GM23338 (cell line): ENCODE data around the gene LURAP1L. TPM values are rescaled to one million over a fixed set of nuclear protein-coding genes. Genes with fewer than 3 reads are reported as not detected.

Experiments
- ATAC-seq: fragments of 200-7000 bp; cut with Tn5 transposase; 3 replicates; pipeline ENCODE4 v1.9.1; 2020
- DNase-seq: peaks from one replicate; pipeline ENCODE4 v3.0.0-alpha.2; 2015; ENCODE audit warnings: low spot score
- H2AFZ ChIP-seq: fragments of 200-600 bp; sonication (generic); 2 replicates; pipeline ENCODE4 v1.8.0; 2016; ENCODE audit warnings: antibody characterized with exemption, mild to moderate bottlenecking, moderate library complexity
- H3F3A ChIP-seq: fragments of 200-600 bp; sonication (generic); replicated peaks from 2 replicates; pipeline ENCODE4 v1.8.0; 2017; ENCODE audit warnings: antibody characterized with exemption, mixed run types, low read depth
- H3K27ac ChIP-seq: fragments of 200-600 bp; sonication (generic); 2 replicates; pipeline ENCODE4 v1.6.1; 2016; ENCODE audit warnings: low read depth
- H3K27me3 ChIP-seq: fragments of 200-600 bp; sonication (generic); 2 replicates; pipeline ENCODE4 v1.8.0; 2016; ENCODE audit warnings: mild to moderate bottlenecking, mixed run types, moderate library complexity; ENCODE audit not compliant: insufficient read depth
- H3K36me3 ChIP-seq: fragments of 200-600 bp; sonication (generic); 2 replicates; pipeline ENCODE4 v1.8.0; 2016; ENCODE audit warnings: mild to moderate bottlenecking; ENCODE audit not compliant: insufficient read depth
- H3K4me1 ChIP-seq: fragments of 200-600 bp; sonication (generic); 2 replicates; pipeline ENCODE4 v1.8.0; 2016; ENCODE audit warnings: mild to moderate bottlenecking, moderate library complexity; ENCODE audit not compliant: insufficient read depth
- H3K4me2 ChIP-seq: fragments of 200-600 bp; sonication (generic); 2 replicates; pipeline ENCODE4 v1.7.1; 2017; ENCODE audit warnings: mixed run types
- H3K4me3 ChIP-seq: fragments of 200-600 bp; sonication (generic); 2 replicates; pipeline ENCODE4 v1.6.1; 2016; ENCODE audit warnings: mixed run types
- H3K79me2 ChIP-seq: fragments of 200-600 bp; sonication (generic); replicated peaks from 2 replicates; pipeline ENCODE4 v1.8.0; 2017; ENCODE audit warnings: mild to moderate bottlenecking; ENCODE audit not compliant: insufficient read depth
- H3K9me2 ChIP-seq: fragments of 200-600 bp; sonication (generic); 2 replicates; pipeline ENCODE4 v1.8.0; 2017; ENCODE audit not compliant: insufficient read depth
- H4K20me1 ChIP-seq: fragments of 200-600 bp; sonication (generic); replicated peaks from 2 replicates; pipeline ENCODE4 v1.8.0; 2017; ENCODE audit warnings: mild to moderate bottlenecking; ENCODE audit not compliant: insufficient read depth
- H3K27ac Mint-ChIP-seq: 2 replicates; pipeline ENCODE4 v1.8.0; 2020; ENCODE audit warnings: inconsistent platforms, mild to moderate bottlenecking, moderate library complexity, mixed read lengths
- H3K27me3 Mint-ChIP-seq: 3 replicates; pipeline ENCODE4 v1.8.0; 2022; ENCODE audit warnings: low read depth, mild to moderate bottlenecking, moderate library complexity, mixed read lengths, inconsistent platforms; ENCODE audit not compliant: insufficient read depth, poor library complexity
- H3K36me3 Mint-ChIP-seq: 3 replicates; pipeline ENCODE4 v1.8.0; 2021; ENCODE audit warnings: low read depth, mild to moderate bottlenecking, inconsistent platforms, moderate library complexity, mixed read lengths
- H3K4me1 Mint-ChIP-seq: 3 replicates; pipeline ENCODE4 v1.8.0; 2020; ENCODE audit warnings: mild to moderate bottlenecking, inconsistent platforms, mixed read lengths
- H3K4me3 Mint-ChIP-seq: 3 replicates; pipeline ENCODE4 v1.8.0; 2021; ENCODE audit warnings: moderate library complexity, mild to moderate bottlenecking, inconsistent platforms, mixed read lengths
- H3K9me3 Mint-ChIP-seq: 3 replicates; pipeline ENCODE4 v1.8.0; 2020; ENCODE audit warnings: moderate library complexity, mild to moderate bottlenecking, inconsistent platforms, mixed read lengths
- CREB1 ChIP-seq: fragments of 250-450 bp; sonication (Bioruptor Pico); IDR thresholded peaks from 2 replicates; pipeline ENCODE4 v1.5.0; 2020; ENCODE audit warnings: low read depth, mild to moderate bottlenecking, moderate library complexity
- CTCF ChIP-seq, 2 experiments: fragments of 200-600 bp in 1 of 2; sonication (generic) in 1 of 2; conservative IDR thresholded peaks; 2 replicates each; pipeline versions ENCODE4 v1.5.1 to v1.6.1; 2016 to 2017; ENCODE audit warnings: antibody characterized with exemption in 2 of 2, low read depth in 2 of 2, mild to moderate bottlenecking in 2 of 2, moderate library complexity in 1 of 2
- EZH2 ChIP-seq: fragments of 200-600 bp; sonication (generic); IDR thresholded peaks from one replicate; pipeline ENCODE4 v1.8.0; 2017; ENCODE audit warnings: antibody characterized with exemption, mild to moderate bottlenecking, low read depth; ENCODE audit not compliant: unreplicated experiment
- EZH2phosphoT487 ChIP-seq: fragments of 200-600 bp; sonication (generic); IDR thresholded peaks from one replicate; pipeline ENCODE4 v1.8.1; 2018; ENCODE audit warnings: antibody characterized with exemption; ENCODE audit not compliant: unreplicated experiment
- JUNB ChIP-seq: IDR thresholded peaks from one replicate; pipeline ENCODE4 v1.6.1; 2016; ENCODE audit warnings: antibody characterized with exemption; ENCODE audit not compliant: unreplicated experiment
- NANOG ChIP-seq: IDR thresholded peaks from 2 replicates; pipeline ENCODE4 v1.6.1; 2016; ENCODE audit warnings: antibody characterized with exemption, borderline replicate concordance
- POLR2AphosphoS5 ChIP-seq: IDR thresholded peaks from 2 replicates; pipeline ENCODE4 v1.6.1; 2016; ENCODE audit warnings: antibody characterized with exemption, low read depth
- STAT1 ChIP-seq: IDR thresholded peaks from one replicate; pipeline ENCODE4 v1.6.1; 2016; ENCODE audit warnings: antibody characterized with exemption; ENCODE audit not compliant: unreplicated experiment
- ZNF114 ChIP-seq: fragments of 250-450 bp; sonication (Bioruptor Pico); IDR thresholded peaks from 2 replicates; pipeline ENCODE4 v1.5.0; 2020; ENCODE audit warnings: mild to moderate bottlenecking, moderate library complexity
- ZNF331 ChIP-seq: fragments of 250-450 bp; sonication (Bioruptor Pico); IDR thresholded peaks from 2 replicates; pipeline ENCODE4 v1.5.0; 2020; ENCODE audit warnings: low read depth, mild to moderate bottlenecking, moderate library complexity
- polyA plus RNA-seq: library from polyadenylated mRNA; unstranded; fragments of >200 nt; fragmentation: Nextera tagmentation; extraction: Ambion mirVana; gene quantifications from 2 replicates; pipeline ENCODE4 v1.2.1, GENCODE V29; 2016
- total RNA-seq: library from RNA; depleted of rRNA; stranded (reverse); fragments of >200 nt; shearing (Covaris generic); gene quantifications from 2 replicates; pipeline ENCODE4 v1.2.3, GENCODE V29; 2014
- TF ChIP-seq, protein P1 (sequence below): fragments of 250-450 bp; sonication (Bioruptor Pico); IDR thresholded peaks from 2 replicates; pipeline ENCODE4 v1.5.0; 2020; ENCODE audit warnings: mild to moderate bottlenecking, moderate library complexity
- TF ChIP-seq, protein P2 (sequence below): IDR thresholded peaks from 2 replicates; pipeline ENCODE4 v1.6.1; 2016; ENCODE audit warnings: antibody characterized with exemption
- TF ChIP-seq, protein P3 (sequence below): IDR thresholded peaks from one replicate; pipeline ENCODE4 v1.6.1; 2018; ENCODE audit warnings: antibody characterized with exemption; ENCODE audit not compliant: unreplicated experiment

Gene LURAP1L
- total and polyA plus RNA-seq, 2 experiments from 2014 or later, result 1.2 to 1.6 TPM

DNA sequence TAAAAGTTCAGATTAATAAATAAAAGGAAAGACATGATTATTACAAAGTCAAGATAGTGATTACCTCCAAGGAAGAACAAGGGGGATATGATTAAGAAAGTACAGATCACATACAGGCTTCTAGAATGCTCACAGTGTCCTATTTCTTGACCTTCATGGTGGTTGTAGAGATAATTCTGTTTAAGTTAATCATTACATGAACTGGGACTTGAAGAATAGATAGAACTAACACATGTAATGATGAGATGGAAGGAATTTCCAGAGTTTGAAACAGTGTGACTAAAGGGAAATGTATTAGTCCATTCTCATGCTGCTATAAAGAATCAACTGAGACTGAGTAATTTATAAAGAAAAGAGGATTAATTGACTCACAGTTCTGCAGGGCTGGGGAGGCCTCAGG, 72.7 kb downstream of the LURAP1L start:
- no peaks in the 10 kb centered on the region for H3K27me3 Mint-ChIP-seq
- TF ChIP-seq POLR2AphosphoS5, result no peak
- no peak for TF ChIP-seq ZNF114
- TF ChIP-seq, protein P1, sequence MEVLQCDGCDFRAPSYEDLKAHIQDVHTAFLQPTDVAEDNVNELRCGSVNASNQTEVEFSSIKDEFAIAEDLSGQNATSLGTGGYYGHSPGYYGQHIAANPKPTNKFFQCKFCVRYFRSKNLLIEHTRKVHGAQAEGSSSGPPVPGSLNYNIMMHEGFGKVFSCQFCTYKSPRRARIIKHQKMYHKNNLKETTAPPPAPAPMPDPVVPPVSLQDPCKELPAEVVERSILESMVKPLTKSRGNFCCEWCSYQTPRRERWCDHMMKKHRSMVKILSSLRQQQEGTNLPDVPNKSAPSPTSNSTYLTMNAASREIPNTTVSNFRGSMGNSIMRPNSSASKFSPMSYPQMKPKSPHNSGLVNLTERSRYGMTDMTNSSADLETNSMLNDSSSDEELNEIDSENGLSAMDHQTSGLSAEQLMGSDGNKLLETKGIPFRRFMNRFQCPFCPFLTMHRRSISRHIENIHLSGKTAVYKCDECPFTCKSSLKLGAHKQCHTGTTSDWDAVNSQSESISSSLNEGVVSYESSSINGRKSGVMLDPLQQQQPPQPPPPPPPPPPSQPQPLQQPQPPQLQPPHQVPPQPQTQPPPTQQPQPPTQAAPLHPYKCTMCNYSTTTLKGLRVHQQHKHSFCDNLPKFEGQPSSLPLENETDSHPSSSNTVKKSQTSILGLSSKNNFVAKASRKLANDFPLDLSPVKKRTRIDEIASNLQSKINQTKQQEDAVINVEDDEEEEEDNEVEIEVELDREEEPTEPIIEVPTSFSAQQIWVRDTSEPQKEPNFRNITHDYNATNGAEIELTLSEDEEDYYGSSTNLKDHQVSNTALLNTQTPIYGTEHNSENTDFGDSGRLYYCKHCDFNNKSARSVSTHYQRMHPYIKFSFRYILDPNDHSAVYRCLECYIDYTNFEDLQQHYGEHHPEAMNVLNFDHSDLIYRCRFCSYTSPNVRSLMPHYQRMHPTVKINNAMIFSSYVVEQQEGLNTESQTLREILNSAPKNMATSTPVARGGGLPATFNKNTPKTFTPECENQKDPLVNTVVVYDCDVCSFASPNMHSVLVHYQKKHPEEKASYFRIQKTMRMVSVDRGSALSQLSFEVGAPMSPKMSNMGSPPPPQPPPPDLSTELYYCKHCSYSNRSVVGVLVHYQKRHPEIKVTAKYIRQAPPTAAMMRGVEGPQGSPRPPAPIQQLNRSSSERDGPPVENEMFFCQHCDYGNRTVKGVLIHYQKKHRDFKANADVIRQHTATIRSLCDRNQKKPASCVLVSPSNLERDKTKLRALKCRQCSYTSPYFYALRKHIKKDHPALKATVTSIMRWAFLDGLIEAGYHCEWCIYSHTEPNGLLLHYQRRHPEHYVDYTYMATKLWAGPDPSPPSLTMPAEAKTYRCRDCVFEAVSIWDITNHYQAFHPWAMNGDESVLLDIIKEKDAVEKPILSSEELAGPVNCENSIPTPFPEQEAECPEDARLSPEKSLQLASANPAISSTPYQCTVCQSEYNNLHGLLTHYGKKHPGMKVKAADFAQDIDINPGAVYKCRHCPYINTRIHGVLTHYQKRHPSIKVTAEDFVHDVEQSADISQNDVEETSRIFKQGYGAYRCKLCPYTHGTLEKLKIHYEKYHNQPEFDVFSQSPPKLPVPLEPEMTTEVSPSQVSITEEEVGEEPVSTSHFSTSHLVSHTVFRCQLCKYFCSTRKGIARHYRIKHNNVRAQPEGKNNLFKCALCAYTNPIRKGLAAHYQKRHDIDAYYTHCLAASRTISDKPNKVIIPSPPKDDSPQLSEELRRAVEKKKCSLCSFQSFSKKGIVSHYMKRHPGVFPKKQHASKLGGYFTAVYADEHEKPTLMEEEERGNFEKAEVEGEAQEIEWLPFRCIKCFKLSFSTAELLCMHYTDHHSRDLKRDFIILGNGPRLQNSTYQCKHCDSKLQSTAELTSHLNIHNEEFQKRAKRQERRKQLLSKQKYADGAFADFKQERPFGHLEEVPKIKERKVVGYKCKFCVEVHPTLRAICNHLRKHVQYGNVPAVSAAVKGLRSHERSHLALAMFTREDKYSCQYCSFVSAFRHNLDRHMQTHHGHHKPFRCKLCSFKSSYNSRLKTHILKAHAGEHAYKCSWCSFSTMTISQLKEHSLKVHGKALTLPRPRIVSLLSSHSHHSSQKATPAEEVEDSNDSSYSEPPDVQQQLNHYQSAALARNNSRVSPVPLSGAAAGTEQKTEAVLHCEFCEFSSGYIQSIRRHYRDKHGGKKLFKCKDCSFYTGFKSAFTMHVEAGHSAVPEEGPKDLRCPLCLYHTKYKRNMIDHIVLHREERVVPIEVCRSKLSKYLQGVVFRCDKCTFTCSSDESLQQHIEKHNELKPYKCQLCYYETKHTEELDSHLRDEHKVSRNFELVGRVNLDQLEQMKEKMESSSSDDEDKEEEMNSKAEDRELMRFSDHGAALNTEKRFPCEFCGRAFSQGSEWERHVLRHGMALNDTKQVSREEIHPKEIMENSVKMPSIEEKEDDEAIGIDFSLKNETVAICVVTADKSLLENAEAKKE, result no peak
- TF ChIP-seq EZH2, result no peak
- TF ChIP-seq, protein P2, sequence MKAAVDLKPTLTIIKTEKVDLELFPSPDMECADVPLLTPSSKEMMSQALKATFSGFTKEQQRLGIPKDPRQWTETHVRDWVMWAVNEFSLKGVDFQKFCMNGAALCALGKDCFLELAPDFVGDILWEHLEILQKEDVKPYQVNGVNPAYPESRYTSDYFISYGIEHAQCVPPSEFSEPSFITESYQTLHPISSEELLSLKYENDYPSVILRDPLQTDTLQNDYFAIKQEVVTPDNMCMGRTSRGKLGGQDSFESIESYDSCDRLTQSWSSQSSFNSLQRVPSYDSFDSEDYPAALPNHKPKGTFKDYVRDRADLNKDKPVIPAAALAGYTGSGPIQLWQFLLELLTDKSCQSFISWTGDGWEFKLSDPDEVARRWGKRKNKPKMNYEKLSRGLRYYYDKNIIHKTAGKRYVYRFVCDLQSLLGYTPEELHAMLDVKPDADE, result no peak
- TF ChIP-seq, protein P3, sequence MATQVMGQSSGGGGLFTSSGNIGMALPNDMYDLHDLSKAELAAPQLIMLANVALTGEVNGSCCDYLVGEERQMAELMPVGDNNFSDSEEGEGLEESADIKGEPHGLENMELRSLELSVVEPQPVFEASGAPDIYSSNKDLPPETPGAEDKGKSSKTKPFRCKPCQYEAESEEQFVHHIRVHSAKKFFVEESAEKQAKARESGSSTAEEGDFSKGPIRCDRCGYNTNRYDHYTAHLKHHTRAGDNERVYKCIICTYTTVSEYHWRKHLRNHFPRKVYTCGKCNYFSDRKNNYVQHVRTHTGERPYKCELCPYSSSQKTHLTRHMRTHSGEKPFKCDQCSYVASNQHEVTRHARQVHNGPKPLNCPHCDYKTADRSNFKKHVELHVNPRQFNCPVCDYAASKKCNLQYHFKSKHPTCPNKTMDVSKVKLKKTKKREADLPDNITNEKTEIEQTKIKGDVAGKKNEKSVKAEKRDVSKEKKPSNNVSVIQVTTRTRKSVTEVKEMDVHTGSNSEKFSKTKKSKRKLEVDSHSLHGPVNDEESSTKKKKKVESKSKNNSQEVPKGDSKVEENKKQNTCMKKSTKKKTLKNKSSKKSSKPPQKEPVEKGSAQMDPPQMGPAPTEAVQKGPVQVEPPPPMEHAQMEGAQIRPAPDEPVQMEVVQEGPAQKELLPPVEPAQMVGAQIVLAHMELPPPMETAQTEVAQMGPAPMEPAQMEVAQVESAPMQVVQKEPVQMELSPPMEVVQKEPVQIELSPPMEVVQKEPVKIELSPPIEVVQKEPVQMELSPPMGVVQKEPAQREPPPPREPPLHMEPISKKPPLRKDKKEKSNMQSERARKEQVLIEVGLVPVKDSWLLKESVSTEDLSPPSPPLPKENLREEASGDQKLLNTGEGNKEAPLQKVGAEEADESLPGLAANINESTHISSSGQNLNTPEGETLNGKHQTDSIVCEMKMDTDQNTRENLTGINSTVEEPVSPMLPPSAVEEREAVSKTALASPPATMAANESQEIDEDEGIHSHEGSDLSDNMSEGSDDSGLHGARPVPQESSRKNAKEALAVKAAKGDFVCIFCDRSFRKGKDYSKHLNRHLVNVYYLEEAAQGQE, result no peak
- no peak for TF ChIP-seq CREB1 (CRISPR knock-in tag)
- no peak for TF ChIP-seq EZH2phosphoT487
- no peak for TF ChIP-seq ZNF331 (CRISPR knock-in tag)
- no peak for TF ChIP-seq CTCF (conservative IDR thresholded peaks at IDR 0.05; ENCODE audit: low read depth in 2 of 2)
- no peak for TF ChIP-seq STAT1
- TF ChIP-seq JUNB, result no peak
- TF ChIP-seq NANOG, result no peak
- H3K4me3 ChIP-seq, result no peak overlapping the region
- ATAC-seq (no peak), DNase-seq (no peak)
- no peaks in the 10 kb centered on the region for H3K79me2 ChIP-seq
- no peak overlapping the region for H3K4me3 Mint-ChIP-seq
- no peaks in the 10 kb centered on the region for H3K27me3 ChIP-seq
- no peak overlapping the region for H2AFZ ChIP-seq
- no peak overlapping the region for H3K4me2 ChIP-seq
- H3K9me2 ChIP-seq, result no peaks in the 10 kb centered on the region
- H3K36me3 ChIP-seq, result no peaks in the 10 kb centered on the region
- H4K20me1 ChIP-seq, result no peaks in the 10 kb centered on the region
- no peaks in the 10 kb centered on the region for H3F3A ChIP-seq
- H3K4me1 Mint-ChIP-seq, result no peaks in the 10 kb centered on the region
- no peak overlapping the region for H3K27ac Mint-ChIP-seq
- H3K36me3 Mint-ChIP-seq, result no peaks in the 10 kb centered on the region
- no peak overlapping the region for H3K27ac ChIP-seq
- no peaks in the 10 kb centered on the region for H3K9me3 Mint-ChIP-seq
- no peaks in the 10 kb centered on the region for H3K4me1 ChIP-seq
